SK-N-SH (cell line): ENCODE results near the gene PTPRC. TPM values are rescaled to one million over a fixed set of nuclear protein-coding genes. Genes with fewer than 3 reads are reported as not detected.

Experiments used
- CTCF ChIA-PET: fragments of 300-600, 350-600 bp; formaldehyde crosslinking; extraction: SDS; loops from one replicate; lab custom pipeline; 2021; lab: Yijun Ruan, JAX
- POLR2A ChIA-PET: fragments of 350-600 bp; sonication (Branson Sonifier 250); formaldehyde crosslinking; extraction: SDS; loops from one replicate; lab custom pipeline; 2020; ENCODE audit warnings: antibody characterized with exemption, inconsistent platforms; lab: Yijun Ruan, JAX
- DNase-seq: peaks from one replicate; pipeline ENCODE4 v3.0.0; 2012
- H2AFZ ChIP-seq: fragments of 200-600 bp; sonication (generic); 2 replicates; pipeline ENCODE4 v1.8.1; 2016; ENCODE audit warnings: antibody characterized with exemption, mild to moderate bottlenecking, low read depth
- H3F3A ChIP-seq: fragments of 200-600 bp; sonication (generic); replicated peaks from 2 replicates; pipeline ENCODE3; 2016; ENCODE audit warnings: antibody characterized with exemption, mild to moderate bottlenecking; ENCODE audit not compliant: insufficient read depth
- H3K27ac ChIP-seq, 2 experiments: fragments of 200-500 bp in 1 of 2; fragments of 200-600 bp in 1 of 2; sonication (Bioruptor generic) in 1 of 2; sonication (generic), shearing (Covaris generic) in 1 of 2; 2 replicates each; pipeline versions ENCODE4 v1.5.1 to v1.6.1; 2014 to 2016; ENCODE audit warnings: low read depth in 2 of 2, inconsistent platforms in 1 of 2, low read length in 1 of 2, mild to moderate bottlenecking in 1 of 2, mixed read lengths in 1 of 2
- H3K27me3 ChIP-seq: fragments of 200-600 bp; sonication (generic), shearing (Covaris generic); 2 replicates; pipeline ENCODE4 v1.6.1; 2016; ENCODE audit warnings: mixed run types; ENCODE audit not compliant: insufficient read depth
- H3K36me3 ChIP-seq, 2 experiments: fragments of 200-500 bp in 1 of 2; fragments of 200-600 bp in 1 of 2; sonication (Bioruptor generic) in 1 of 2; sonication (generic) in 1 of 2; replicated peaks in 1 of 2; 2 replicates each; pipeline versions ENCODE3 to v1.5.1; 2014 to 2016; ENCODE audit warnings: low read length in 1 of 2, mild to moderate bottlenecking in 1 of 2; ENCODE audit not compliant: insufficient read depth in 2 of 2, control insufficient read depth in 1 of 2
- H3K4me1 ChIP-seq, 2 experiments: fragments of 200-500 bp in 1 of 2; fragments of 200-600 bp in 1 of 2; sonication (Bioruptor generic) in 1 of 2; sonication (generic), shearing (Covaris generic) in 1 of 2; 2 replicates each; pipeline versions ENCODE4 v1.5.1 to v1.6.1; 2014 to 2016; ENCODE audit warnings: low read depth in 1 of 2, low read length in 1 of 2, mixed run types in 1 of 2; ENCODE audit not compliant: insufficient read depth in 2 of 2, control insufficient read depth in 1 of 2
- H3K4me2 ChIP-seq: fragments of 200-600 bp; sonication (generic), shearing (Covaris generic); 2 replicates; pipeline ENCODE4 v1.6.1; 2017; ENCODE audit warnings: mixed run types
- H3K4me3 ChIP-seq, 2 experiments: fragments of 200-500 bp in 1 of 2; fragments of 200-600 bp in 1 of 2; sonication (Bioruptor generic) in 1 of 2; sonication (generic), shearing (Covaris generic) in 1 of 2; 2 replicates each; pipeline versions ENCODE4 v1.5.1 to v1.8.1; 2014 to 2016; ENCODE audit warnings: low read depth in 2 of 2, inconsistent platforms in 1 of 2, low read length in 1 of 2, mild to moderate bottlenecking in 1 of 2, mixed read lengths in 1 of 2, moderate library complexity in 1 of 2
- H3K79me2 ChIP-seq: fragments of 200-600 bp; sonication (generic); 2 replicates; pipeline ENCODE4 v1.8.1; 2017; ENCODE audit warnings: mild to moderate bottlenecking; ENCODE audit not compliant: insufficient read depth
- H3K9ac ChIP-seq: fragments of 200-600 bp; sonication (generic); 2 replicates; pipeline ENCODE4 v1.6.1; 2017; ENCODE audit warnings: mixed run types
- H3K9me2 ChIP-seq: fragments of 200-600 bp; sonication (generic); 2 replicates; pipeline ENCODE4 v1.6.1; 2017; ENCODE audit warnings: mixed run types
- H3K9me3 ChIP-seq: fragments of 200-600 bp; sonication (generic); 2 replicates; pipeline ENCODE4 v1.6.1; 2017; ENCODE audit warnings: mixed run types, mild to moderate bottlenecking, moderate library complexity
- H4K20me1 ChIP-seq: fragments of 200-600 bp; sonication (generic); 2 replicates; pipeline ENCODE4 v1.6.1; 2017; ENCODE audit warnings: mild to moderate bottlenecking, mixed run types; ENCODE audit not compliant: insufficient read depth
- CHD2 ChIP-seq: fragments of 150-350 bp; IDR thresholded peaks from 2 replicates; pipeline ENCODE4 v1.6.1; 2018; ENCODE audit warnings: low read length; ENCODE audit not compliant: partially characterized antibody
- CTCF ChIP-seq: fragments of 200-600 bp; sonication (generic); IDR thresholded peaks from 2 replicates; pipeline ENCODE4 v1.6.1; 2017; ENCODE audit warnings: antibody characterized with exemption, mild to moderate bottlenecking, moderate library complexity
- EP300 ChIP-seq, 2 experiments: IDR thresholded peaks; 2 replicates each; pipeline versions ENCODE4 v1.4.0 to v1.6.1; 2012; ENCODE audit warnings: borderline replicate concordance in 1 of 2, low read depth in 1 of 2, low read length in 1 of 2
- GABPA ChIP-seq: IDR thresholded peaks from 2 replicates; pipeline ENCODE4 v1.4.0; 2012; ENCODE audit warnings: low read depth, mild to moderate bottlenecking
- JUND ChIP-seq: IDR thresholded peaks from 2 replicates; pipeline ENCODE4 v1.4.0; 2012
- PBX3 ChIP-seq: IDR thresholded peaks from 2 replicates; pipeline ENCODE4; 2012
- REST ChIP-seq: IDR thresholded peaks from 2 replicates; pipeline ENCODE4 v1.6.1; 2012; ENCODE audit warnings: mild to moderate bottlenecking, low read depth, low read length, moderate library complexity
- ZBTB33 ChIP-seq: IDR thresholded peaks from 2 replicates; pipeline ENCODE4 v1.4.0; 2012; ENCODE audit warnings: low read depth, borderline replicate concordance
- whole genome bisulfite sequencing: methylation state at CpG from one replicate; pipeline ENCODE4 v1.1.6; 2017; ENCODE audit warnings: low lambda C conversion rate; 5-methylcytosine and 5-hydroxymethylcytosine counted together
- polyA plus RNA-seq, 3 experiments: library from polyadenylated mRNA; depleted of rRNA; stranded (reverse); fragments of >200 nt; gene quantifications; 2 replicates each; pipeline ENCODE4 v1.2.3, GENCODE V29; 2012

PTPRC gene
- polyA plus RNA-seq, 1 of the 3 experiments (the other 2 are of a cell fraction): 0.03 TPM

GRCh38 chr1:198604975-198605374, 33.9 kb upstream of the PTPRC start:
- H3K36me3 ChIP-seq: no peaks in the 10 kb centered on the region

GRCh38 chr1:198605406-198605805, 33.4 kb upstream of the PTPRC start:
- Histone ChIP-seq H3K4me1 (peaks cover 0 to 13% of the 10 kb centered on the region in 2 experiments; a peak in 2 of 4 replicates), H3K36me3 (no peaks in the 10 kb centered on the region), H3K9me3 (no peaks in the 10 kb centered on the region), H3K4me2 (no peak overlapping the region), H2AFZ (no peak overlapping the region), H3K9ac (no peak overlapping the region), H3K79me2 (no peaks in the 10 kb centered on the region), H3F3A (no peaks in the 10 kb centered on the region), H3K27me3 (no peaks in the 10 kb centered on the region), H3K9me2 (no peaks in the 10 kb centered on the region), H3K27ac (no peak overlapping the region), H4K20me1 (no peaks in the 10 kb centered on the region), H3K4me3 (no peak overlapping the region)
- ChIA-PET POLR2A (no interaction called here), CTCF (no interaction called here)
- WGBS: 90% methylated on average over 4 of the region's 4 CpGs
- DNase-seq: peak; percentile 1
- no peak for TF ChIP-seq JUND
- TF ChIP-seq REST: no peak
- no peak for TF ChIP-seq CTCF
- no peak for TF ChIP-seq PBX3
- TF ChIP-seq GABPA: no peak
- no peak for TF ChIP-seq CHD2
- no peak for TF ChIP-seq ZBTB33

More at GRCh38 chr1:198604975-198605374, 33.9 kb upstream of the PTPRC start:
- WGBS: 57% methylated on average over 1 of the region's 1 CpG
- Histone ChIP-seq H2AFZ (no peak overlapping the region), H4K20me1 (no peaks in the 10 kb centered on the region), H3K9ac (no peak overlapping the region), H3K4me2 (no peak overlapping the region), H3F3A (no peaks in the 10 kb centered on the region), H3K4me1 (peaks cover 0 to 12% of the 10 kb centered on the region in 2 experiments; a peak in 2 of 4 replicates), H3K79me2 (no peaks in the 10 kb centered on the region), H3K4me3 (no peak overlapping the region), H3K27ac (no peak overlapping the region), H3K9me3 (no peaks in the 10 kb centered on the region), H3K27me3 (no peaks in the 10 kb centered on the region), H3K9me2 (no peaks in the 10 kb centered on the region)
- no peak for DNase-seq
- no peak for TF ChIP-seq EP300 (IDR thresholded peaks at IDR 0.05; ENCODE audit: borderline replicate concordance in 1 of 2, low read depth in 1 of 2, low read length in 1 of 2)
- ChIA-PET CTCF (no interaction called here), POLR2A (no interaction called here)
